ENCODE results near the gene HLX.

- TF ChIP-seq OSR1 (CRISPR knock-in tag; IDR thresholded peaks at IDR 0.05) (no peak), RARB (CRISPR knock-in tag; IDR thresholded peaks at IDR 0.05) (no peak), PATZ1 (CRISPR knock-in tag; IDR thresholded peaks at IDR 0.05; ENCODE audit: borderline replicate concordance) (no peak)
These were observed 1.1 kb downstream of the HLX start for GRCh38 chr1:220880362-220880670.
